ENCODE data around the gene RCL1.
"Not testable (repeated sequence)": the region's sequence is repeated elsewhere in the genome, so short reads cannot be mapped to it uniquely, and the experiment has no call there.

RCL1 gene

DNA sequence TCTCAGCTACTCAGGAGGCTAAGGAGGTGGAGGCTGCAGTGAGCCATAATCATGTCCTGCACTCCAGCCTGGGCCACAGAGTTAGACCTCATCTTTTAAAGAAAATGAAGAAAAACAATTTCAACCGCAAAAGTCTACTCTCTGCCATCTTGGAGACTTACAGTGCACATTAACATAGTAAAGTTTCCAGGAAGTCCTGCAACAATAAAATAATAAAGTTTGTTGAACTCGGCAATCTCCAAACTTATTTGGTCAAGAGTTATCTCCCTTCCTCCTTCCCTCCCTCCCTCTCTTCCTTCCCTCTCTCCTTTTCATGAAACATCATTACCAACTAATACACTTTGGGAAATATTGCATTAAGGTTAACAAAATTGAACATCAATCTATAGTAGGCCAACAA lies 98.2 kb downstream of the RCL1 start:
- DNase-seq: no peak

DNA sequence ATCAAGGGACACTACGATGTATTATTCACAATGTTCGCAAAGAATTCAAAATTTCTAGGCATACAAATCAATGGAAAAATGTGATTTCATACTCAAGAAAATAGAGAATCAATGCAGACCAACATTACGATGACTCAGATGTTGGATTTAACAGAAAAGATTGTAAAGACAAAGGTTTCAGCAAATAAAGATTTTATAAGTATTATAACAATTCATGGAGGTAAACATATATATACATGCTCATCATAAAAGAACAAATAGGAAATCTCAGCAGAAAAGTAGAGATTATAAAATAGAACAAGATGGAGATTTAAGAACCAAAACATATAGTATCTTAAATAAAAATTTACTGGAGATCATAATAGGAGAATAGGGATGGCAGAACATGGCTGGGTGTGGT lies 98.9 kb downstream of the RCL1 start:
- no peak for DNase-seq

- DNase-seq: no peak
Observed at GRCh38 chr9:4892501-4893194, 99.9 kb downstream of the RCL1 start.

DNA sequence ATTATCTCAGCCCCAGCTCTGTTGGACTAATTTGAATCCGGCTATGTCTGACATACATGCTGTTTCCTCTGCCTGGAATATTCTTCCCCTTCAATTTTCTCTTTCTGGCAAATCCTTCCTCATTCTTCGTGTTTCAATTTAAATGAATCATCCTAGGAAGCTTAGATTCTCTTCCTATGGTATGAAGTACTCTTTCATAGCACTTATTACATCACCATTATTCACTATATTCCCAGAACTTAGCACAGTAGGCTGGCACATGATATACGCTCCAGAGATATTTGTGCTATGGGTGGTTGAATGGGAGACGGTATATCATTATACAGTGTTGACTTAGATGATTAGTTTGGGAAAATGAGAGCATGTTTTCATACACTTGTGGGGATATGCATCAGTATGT lies 101.3 kb downstream of the RCL1 start:
- DNase-seq: no peak

GRCh38 chr9:4899853-4900252 lies 107.1 kb downstream of the RCL1 start:
- DNase-seq: not testable (repeated sequence)

- not testable (repeated sequence) for DNase-seq
Observed at GRCh38 chr9:4901401-4902134, 108.8 kb downstream of the RCL1 start.

DNA sequence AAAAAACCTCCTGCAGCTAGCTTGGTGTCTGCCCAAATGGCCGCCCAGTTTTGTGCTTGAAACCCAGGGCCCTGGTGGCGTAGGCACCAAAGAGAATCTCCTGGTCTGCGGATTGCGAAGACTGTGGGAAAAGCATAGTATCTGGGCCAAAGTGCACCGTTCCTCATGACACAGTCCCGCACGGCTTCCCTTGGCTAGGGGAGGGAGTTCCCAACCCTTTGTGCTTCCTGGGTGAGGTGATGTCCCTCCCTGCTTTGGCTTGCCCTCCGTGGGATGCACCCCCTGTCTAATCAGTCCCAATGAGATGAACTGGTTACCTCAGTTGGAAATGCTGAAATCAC lies 109.4 kb downstream of the RCL1 start:
- no peak for DNase-seq

DNA sequence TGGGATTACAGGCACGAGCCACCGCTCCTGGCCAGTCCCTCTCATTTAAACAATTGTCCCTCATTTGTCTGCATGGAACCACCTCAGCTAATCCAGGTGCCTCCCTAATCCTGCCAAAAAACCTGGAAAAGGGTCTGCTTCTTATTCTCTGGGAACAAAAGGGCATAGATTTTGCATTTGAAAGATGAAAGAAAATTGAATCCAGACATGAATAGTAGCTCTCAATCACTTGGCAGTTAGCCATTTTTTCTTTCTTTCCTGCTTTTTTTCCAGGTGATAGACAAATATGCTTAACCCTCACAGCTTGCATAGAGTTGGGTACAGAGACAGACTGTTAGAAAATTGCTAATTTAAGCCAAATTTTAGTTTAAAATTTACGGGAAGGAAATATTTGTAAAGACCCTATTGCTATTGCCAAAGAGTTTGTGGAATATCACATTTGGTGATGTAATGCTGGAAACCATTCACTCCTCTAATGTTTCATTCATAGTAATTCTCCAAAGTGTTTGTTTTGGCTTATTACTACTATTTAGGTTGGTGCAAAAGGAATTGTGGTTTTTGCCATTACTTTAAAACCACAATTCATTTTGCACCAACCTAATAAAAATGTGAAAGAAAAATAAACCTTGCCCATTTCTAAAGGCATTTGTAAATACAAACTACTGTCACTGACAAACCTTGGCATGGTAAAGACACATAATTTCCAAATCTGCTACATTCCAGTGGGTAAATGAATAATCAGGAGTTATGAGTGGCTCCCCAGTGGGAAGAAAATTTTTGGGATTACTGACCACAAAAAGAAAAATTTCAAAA lies 111.8 kb downstream of the RCL1 start:
- no peak for DNase-seq

- no peak for DNase-seq
Observed at GRCh38 chr9:4905135-4905490, 112.4 kb downstream of the RCL1 start.
